Measurements from ENCODE around the gene ROBO4. TPM values are rescaled to one million over a fixed set of nuclear protein-coding genes. Genes with fewer than 3 reads are reported as not detected.

ROBO4 gene
- total RNA-seq, result not detected

DNA sequence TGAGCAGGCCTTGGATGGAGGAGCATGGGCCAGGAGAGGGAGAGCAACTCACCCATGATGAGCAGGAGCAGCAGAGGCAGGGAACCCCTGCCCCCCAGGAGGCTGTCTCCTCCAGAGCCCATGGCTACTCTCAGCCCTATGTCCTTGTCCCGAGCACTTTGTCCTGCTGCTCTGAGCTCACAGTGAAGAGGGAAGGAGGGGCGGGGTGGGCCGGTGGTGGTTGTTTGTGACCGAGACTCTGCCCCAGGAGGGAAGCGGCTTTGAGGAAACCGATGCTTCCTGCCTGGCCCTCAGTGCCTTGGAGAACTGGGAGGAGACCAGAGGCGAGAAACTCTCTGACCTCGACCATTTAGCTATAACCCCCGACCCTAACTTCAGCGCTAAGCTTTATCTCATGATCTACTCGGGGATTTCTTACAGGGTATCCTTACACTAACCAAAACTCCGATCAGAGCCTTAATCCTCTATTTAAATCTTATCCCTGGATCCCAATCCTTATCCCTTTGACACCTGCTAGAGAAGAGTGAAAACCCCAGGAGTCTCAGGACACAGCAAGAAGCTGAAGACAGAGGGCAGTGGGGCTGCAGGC is at the start of gene ROBO4:
TSS of gene ROBO4 (minus strand) at position 192 of the 589 bp plus-strand sequence. CDS start at position 122, 70 bp downstream.
- DNase-seq, result no peak
- Mint-ChIP-seq H3K4me1 (no peaks in the 10 kb centered on the region), H3K27ac (no peak within 1 kb of the TSS), H3K4me3 (no peak within 1 kb of the TSS), H3K9me3 (no peaks in the 10 kb centered on the region), H3K36me3 (no peaks in the 10 kb centered on the region), H3K27me3 (peaks cover 12% of the 10 kb centered on the region)

GRCh38 chr11:124946735-124947141 is 49.1 kb upstream of the ROBO4 start:
- H3K27me3 Mint-ChIP-seq, result no peaks in the 10 kb centered on the region
- peaks cover 9% of the 10 kb centered on the region for H3K36me3 Mint-ChIP-seq
- H3K9me3 Mint-ChIP-seq, result peaks cover 9% of the 10 kb centered on the region
- no peak overlapping the region for H3K27ac Mint-ChIP-seq
- H3K4me3 Mint-ChIP-seq, result no peak overlapping the region
- no peak for DNase-seq
- H3K4me1 Mint-ChIP-seq, result peaks cover 16% of the 10 kb centered on the region

GRCh38 chr11:124945826-124946225 is 48.2 kb upstream of the ROBO4 start:
- DNase-seq, result no peak
- Mint-ChIP-seq H3K27me3 (no peaks in the 10 kb centered on the region), H3K9me3 (peaks cover 9% of the 10 kb centered on the region)

DNA sequence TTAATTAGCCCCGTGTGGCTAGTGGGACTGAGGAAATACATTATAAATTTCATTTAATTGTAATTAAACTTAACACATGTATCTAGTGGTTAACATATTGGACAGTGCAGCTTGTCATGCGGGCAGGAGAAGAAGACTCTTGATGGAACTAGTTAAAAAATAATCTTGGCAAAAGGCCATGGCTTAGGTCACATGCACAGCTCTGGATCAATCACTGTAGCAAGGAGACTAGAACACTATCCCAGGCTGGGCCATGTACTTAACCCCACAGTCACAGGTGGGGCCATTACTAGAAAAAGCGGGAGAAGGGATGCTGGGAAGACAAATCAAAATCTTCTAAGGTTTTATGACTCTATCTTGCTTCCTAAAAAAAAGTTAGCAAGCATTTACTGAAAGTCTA is 46.9 kb upstream of the ROBO4 start:
- DNase-seq, result no peak
- H3K27ac Mint-ChIP-seq, result no peak overlapping the region
- no peaks in the 10 kb centered on the region for H3K27me3 Mint-ChIP-seq
- H3K36me3 Mint-ChIP-seq, result peaks cover 9% of the 10 kb centered on the region
- peaks cover 16% of the 10 kb centered on the region for H3K4me1 Mint-ChIP-seq
- H3K4me3 Mint-ChIP-seq, result no peak overlapping the region
- peaks cover 9% of the 10 kb centered on the region for H3K9me3 Mint-ChIP-seq

More at GRCh38 chr11:124945826-124946225, 48.2 kb upstream of the ROBO4 start:
- Mint-ChIP-seq H3K27ac (no peak overlapping the region), H3K4me1 (peaks cover 16% of the 10 kb centered on the region), H3K4me3 (no peak overlapping the region), H3K36me3 (peaks cover 9% of the 10 kb centered on the region)

- peaks cover 6% of the 10 kb centered on the region for H3K9me3 Mint-ChIP-seq
- H3K4me1 Mint-ChIP-seq, result peaks cover 16% of the 10 kb centered on the region
- H3K36me3 Mint-ChIP-seq, result peaks cover 6% of the 10 kb centered on the region
- H3K27me3 Mint-ChIP-seq, result no peaks in the 10 kb centered on the region
- no peak overlapping the region for H3K4me3 Mint-ChIP-seq
- DNase-seq, result no peak
- H3K27ac Mint-ChIP-seq, result peak overlapping the region; percentile 9
These were observed 46.1 kb upstream of the ROBO4 start for GRCh38 chr11:124943741-124944140.

GRCh38 chr11:124943254-124943616 is 45.6 kb upstream of the ROBO4 start:
- Mint-ChIP-seq H3K27ac (no peak overlapping the region), H3K4me1 (peaks cover 16% of the 10 kb centered on the region), H3K27me3 (no peaks in the 10 kb centered on the region), H3K4me3 (no peak overlapping the region), H3K9me3 (peaks cover 1% of the 10 kb centered on the region), H3K36me3 (peaks cover 1% of the 10 kb centered on the region)
- no peak for DNase-seq

- Mint-ChIP-seq H3K36me3 (no peaks in the 10 kb centered on the region), H3K9me3 (no peaks in the 10 kb centered on the region), H3K27ac (no peak overlapping the region), H3K4me1 (peaks cover 16% of the 10 kb centered on the region), H3K4me3 (no peak overlapping the region), H3K27me3 (no peaks in the 10 kb centered on the region)
- no peak for DNase-seq
These were observed 45.0 kb upstream of the ROBO4 start for GRCh38 chr11:124942466-124943253.

DNA sequence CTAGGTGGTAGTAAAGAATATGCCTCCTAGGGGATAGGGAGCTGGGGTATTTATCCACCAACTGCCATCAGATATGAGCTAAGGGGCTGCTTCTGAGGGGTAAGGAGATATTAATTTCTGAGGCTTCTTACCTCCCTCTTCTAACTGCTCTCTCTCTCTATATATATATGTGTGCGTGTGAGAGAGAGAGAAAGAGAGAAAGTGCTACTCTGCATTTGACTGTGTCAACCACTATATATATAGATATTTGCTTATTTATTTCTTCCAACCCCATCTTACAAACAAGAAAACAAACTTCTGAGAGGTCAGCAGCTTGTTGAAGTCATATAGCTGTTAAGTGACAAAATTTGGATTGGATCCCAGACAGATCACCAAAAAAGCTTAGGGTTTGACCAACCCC is 44.0 kb upstream of the ROBO4 start:
- H3K36me3 Mint-ChIP-seq, result no peaks in the 10 kb centered on the region
- no peaks in the 10 kb centered on the region for H3K27me3 Mint-ChIP-seq
- H3K27ac Mint-ChIP-seq, result no peak overlapping the region
- peaks cover 16% of the 10 kb centered on the region for H3K4me1 Mint-ChIP-seq
- no peak overlapping the region for H3K4me3 Mint-ChIP-seq
- DNase-seq, result no peak
- no peaks in the 10 kb centered on the region for H3K9me3 Mint-ChIP-seq

DNA sequence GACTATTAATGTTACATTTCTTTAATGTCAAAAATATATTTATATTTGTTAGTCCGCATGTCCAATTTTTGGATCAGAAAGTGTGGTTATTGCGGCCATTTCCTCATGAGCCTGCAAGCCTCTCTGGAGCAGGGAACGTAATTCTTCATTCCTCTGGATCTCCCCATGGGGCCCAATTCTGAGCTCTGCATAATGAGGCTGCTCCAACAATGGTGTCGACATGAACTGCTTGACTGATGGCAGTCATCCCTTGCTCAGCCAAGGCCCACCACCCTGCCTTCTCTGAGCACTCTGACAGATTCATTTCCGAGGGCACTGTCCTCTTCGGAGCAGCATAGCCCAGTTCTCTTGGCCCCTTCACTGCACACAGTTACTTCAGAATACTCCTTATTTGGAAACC is 41.3 kb upstream of the ROBO4 start:
- no peaks in the 10 kb centered on the region for H3K27me3 Mint-ChIP-seq
- H3K36me3 Mint-ChIP-seq, result no peaks in the 10 kb centered on the region
- H3K27ac Mint-ChIP-seq, result no peak overlapping the region
- no peaks in the 10 kb centered on the region for H3K9me3 Mint-ChIP-seq
- peaks cover 13% of the 10 kb centered on the region for H3K4me1 Mint-ChIP-seq
- DNase-seq, result no peak
- no peak overlapping the region for H3K4me3 Mint-ChIP-seq

GRCh38 chr11:124938206-124938765 is 40.6 kb upstream of the ROBO4 start:
- H3K27ac Mint-ChIP-seq, result no peak overlapping the region
- H3K9me3 Mint-ChIP-seq, result no peaks in the 10 kb centered on the region
- no peak for DNase-seq
- no peak overlapping the region for H3K4me3 Mint-ChIP-seq
- H3K36me3 Mint-ChIP-seq, result no peaks in the 10 kb centered on the region
- no peaks in the 10 kb centered on the region for H3K27me3 Mint-ChIP-seq
- H3K4me1 Mint-ChIP-seq, result peaks cover 7% of the 10 kb centered on the region

DNA sequence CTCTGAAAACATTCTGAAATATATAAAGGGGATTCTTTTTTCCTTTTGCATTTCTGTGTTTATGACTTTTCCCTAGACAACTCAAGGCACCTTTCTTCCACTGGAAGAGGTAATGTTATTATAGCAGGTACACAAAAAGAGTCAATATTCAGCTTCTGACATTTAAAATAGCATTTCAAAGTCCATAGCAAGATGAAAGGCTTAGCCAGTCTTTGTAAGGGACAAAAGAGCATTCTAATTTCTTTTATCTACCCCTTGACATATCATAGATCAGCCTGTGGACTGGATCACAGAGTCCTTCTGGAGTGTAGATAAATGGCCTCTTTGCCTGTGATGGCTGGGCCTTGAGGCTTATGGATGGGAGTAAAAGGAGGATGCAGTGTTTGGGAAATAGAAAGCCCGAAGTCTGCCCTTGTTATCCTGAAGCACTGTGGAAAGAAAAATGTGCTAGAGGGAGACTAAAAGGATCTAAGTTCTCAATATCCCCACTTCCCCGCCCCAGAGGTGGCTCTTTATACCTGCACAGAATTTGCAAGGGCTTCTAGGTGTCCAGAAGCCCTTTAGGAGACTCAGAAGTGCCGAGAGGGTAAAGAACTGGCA is 39.8 kb upstream of the ROBO4 start:
- Mint-ChIP-seq H3K4me1 (peaks cover 1% of the 10 kb centered on the region), H3K27me3 (no peaks in the 10 kb centered on the region), H3K4me3 (no peak overlapping the region), H3K27ac (no peak overlapping the region), H3K9me3 (no peaks in the 10 kb centered on the region), H3K36me3 (no peaks in the 10 kb centered on the region)
- DNase-seq, result no peak

DNA sequence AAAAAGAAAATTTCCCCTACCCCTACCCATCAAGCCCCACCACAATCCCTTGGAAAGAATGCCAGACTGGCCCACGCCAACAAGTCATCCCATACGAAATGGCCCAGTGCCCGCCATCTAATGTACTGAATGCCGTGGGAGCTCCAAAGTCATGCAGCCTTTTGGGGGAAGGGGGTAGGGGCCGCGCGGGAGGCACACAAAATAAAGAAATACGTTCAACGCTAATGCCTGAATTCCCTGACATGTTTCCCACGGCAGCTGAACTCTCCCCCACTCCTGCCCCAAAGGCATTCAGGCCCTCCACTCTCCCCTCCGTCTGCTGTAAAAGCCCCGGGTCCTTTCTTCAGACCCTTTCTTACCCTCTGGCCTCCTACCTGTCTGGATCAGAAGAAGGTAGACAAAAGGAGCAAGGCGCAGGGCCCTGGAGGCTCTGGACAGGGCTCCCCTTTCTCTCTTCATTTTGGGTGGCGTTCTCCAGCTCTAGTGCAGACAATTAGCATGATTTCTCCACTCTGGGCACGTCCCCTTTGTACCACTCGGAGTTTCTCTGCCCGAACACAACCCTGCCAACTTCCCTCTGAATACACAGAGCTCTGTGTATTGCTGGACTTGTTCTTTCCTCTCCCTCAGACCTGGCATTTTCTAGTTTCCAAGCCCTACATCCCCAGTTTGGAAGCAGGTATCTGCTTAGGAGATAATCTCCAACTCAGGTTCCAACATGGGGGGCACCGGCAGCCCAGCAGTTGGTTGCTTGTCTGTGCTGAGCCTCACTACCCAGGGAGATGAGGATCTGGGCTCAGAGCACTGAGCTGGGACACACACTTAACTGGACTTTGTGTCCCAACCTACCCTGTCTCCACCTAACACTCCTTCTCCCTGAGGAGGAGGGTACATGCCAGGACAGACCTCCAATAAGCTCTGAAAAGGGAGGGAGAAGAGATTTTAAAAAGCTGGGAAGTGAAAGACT is 38.2 kb upstream of the ROBO4 start, which contains the start of gene HEPACAM:
TSS of gene HEPACAM (minus strand) at position 500 of the 967 bp plus-strand sequence. CDS start at position 459, 41 bp downstream.
- Mint-ChIP-seq H3K27me3 (no peaks in the 10 kb centered on the region), H3K4me1 (peaks cover 2% of the 10 kb centered on the region), H3K4me3 (no peak within 1 kb of the TSS), H3K36me3 (no peaks in the 10 kb centered on the region), H3K27ac (no peak within 1 kb of the TSS), H3K9me3 (no peaks in the 10 kb centered on the region)
- no peak for DNase-seq

- Mint-ChIP-seq H3K27me3 (no peaks in the 10 kb centered on the region), H3K27ac (no peak overlapping the region), H3K36me3 (no peaks in the 10 kb centered on the region), H3K9me3 (no peaks in the 10 kb centered on the region), H3K4me3 (no peak overlapping the region), H3K4me1 (peaks cover 7% of the 10 kb centered on the region)
- no peak for DNase-seq
These were observed 37.3 kb upstream of the ROBO4 start for GRCh38 chr11:124934862-124935547.

- Mint-ChIP-seq H3K27ac (peak overlapping the region; percentile 38), H3K27me3 (no peaks in the 10 kb centered on the region), H3K36me3 (no peaks in the 10 kb centered on the region), H3K4me1 (peaks cover 7% of the 10 kb centered on the region), H3K9me3 (no peaks in the 10 kb centered on the region), H3K4me3 (no peak overlapping the region)
- no peak for DNase-seq
These were observed 33.1 kb upstream of the ROBO4 start for GRCh38 chr11:124930799-124931198.

Data from activated naive CD8-positive, alpha-beta T cell treated with anti-CD3 and anti-CD28 coated beads for 36 hours (primary cell).